ENCODE data around the gene FARS2.

Gene FARS2

GRCh38 chr6:5747379-5747778 is 486.1 kb downstream of the FARS2 start:
- no peak for DNase-seq

GRCh38 chr6:5749016-5749650 is 487.8 kb downstream of the FARS2 start:
- no peak for DNase-seq

DNA sequence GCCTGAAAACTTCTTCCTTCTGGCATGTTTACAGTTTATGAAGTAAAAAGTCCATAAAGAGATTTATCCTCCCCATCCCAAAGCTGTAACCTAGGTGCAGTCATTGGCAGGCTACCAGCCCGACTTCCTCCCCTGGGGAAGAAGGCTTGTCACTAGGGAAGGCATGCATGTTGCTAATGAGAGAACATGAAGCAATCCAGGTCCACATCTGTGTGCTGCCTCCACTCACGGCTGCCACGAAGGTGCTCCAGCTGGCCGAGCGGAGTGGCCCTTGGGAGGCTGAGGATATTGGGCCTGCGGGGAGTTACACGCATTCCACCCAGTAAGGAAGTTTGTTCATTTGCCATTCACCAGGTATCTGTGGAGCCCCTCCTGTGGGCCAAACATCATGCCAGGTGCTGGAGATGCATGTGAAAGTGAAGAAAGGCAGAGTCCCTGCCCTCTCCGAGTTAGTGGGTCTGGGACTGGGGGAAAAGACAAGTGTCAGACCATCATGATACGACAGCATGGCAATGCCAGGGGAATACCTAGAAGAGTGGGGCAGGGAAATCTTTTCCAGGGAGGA is 488.4 kb downstream of the FARS2 start:
- DNase-seq: no peak

DNA sequence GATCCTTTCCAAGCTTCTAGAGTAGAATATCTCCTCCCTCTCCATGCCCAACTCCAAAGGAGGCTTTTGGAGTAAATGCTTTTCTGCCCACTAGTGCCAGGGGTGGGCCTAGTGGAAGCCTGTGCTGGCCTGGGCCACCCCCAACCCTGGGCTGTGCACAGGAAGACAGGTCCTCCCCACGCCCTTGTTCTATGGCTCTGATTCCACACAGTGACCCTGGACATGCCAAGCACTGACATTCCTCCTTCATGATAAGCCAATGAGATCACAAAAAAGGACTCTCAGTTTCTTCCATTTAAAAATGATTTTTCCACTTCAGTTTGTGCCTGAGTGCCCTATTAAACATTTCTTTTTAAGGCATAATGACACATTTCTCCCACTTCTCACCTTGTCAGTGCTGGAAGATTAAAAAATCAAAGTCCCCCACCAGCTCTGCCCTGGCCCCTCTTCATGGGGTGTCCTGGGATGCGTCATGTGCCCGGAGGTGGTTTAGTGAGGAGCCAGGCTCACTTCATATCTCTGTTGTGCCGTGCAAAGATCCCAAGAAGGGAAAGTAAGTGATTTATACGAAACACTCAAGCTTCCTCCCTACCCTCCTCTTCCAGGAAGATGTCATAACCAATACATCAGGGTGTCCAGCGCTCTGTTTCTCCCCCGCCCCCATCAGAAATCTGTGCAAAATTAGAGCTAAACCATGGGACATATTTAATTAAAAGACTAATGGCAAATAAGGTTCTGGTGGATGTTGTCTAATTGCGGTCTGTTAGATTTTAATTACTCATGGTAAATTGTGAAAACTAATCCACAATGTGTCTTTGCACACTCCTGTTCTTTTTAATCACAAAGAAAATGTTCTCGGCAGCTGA is 490.4 kb downstream of the FARS2 start:
- no peak for DNase-seq

DNA sequence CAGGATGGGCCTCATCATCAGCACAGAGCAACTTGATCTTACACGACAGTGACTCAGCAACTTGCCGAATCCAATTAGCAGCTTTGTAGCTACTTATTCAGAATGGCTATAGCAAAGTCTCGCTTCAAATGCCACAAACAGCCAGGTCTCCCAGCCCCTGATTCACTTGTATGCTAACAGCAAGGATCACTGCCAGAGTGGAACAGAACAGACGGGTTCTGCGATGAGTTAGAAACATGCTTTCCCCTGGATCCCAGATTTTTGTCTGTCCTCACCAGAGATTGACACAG is 491.0 kb downstream of the FARS2 start:
- no peak for DNase-seq

- no peak for DNase-seq
Measured at GRCh38 chr6:5753209-5753608, 491.9 kb downstream of the FARS2 start.

- no peak for DNase-seq
Measured at GRCh38 chr6:5754904-5755303, 493.6 kb downstream of the FARS2 start.

DNA sequence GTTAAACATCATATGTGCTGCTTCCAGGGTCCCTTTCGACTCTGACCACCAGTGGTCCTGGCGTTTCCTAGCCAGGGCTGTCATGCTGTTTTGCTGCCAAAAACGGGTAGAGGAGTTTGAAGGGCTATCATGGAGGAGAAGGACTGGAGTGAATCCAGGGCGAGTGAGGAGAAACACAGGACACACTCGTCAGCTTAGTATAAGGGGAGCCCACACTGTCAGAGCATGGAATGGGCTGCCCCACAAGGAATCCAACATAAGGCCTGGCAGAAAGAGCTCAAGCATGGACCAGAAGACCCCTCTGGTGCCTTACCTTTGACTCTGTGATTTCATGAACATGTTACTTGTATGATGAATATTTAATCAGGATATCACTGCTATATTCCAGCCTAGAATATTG is 498.3 kb downstream of the FARS2 start:
- DNase-seq: no peak

- no peak for DNase-seq
Measured at GRCh38 chr6:5761370-5761769, 500.1 kb downstream of the FARS2 start.

GRCh38 chr6:5762561-5762968 is 501.3 kb downstream of the FARS2 start:
- no peak for DNase-seq

- DNase-seq: no peak
Measured at GRCh38 chr6:5763407-5763806, 502.1 kb downstream of the FARS2 start.

DNA sequence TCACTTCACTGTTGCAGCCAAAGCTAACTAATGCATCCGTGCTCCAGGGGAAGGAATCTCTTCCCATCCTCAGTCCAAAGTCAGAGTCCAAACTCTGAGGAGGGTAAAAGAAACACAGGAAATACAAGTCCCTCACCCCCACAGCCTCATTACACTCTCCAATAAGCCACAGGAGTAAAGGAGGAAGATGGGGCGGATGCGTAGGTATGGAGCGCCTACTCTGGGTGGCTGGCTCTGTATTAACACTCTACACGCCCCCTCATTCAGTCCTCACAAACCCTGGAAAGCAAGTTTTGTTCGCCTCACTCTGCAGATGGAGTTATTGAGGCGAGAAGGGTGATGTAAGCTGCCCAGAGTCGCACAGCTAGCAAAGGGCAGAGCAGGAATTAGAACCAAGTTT is 502.6 kb downstream of the FARS2 start:
- DNase-seq: no peak

GRCh38 chr6:5764401-5764955 is 503.2 kb downstream of the FARS2 start:
- DNase-seq: no peak

DNA sequence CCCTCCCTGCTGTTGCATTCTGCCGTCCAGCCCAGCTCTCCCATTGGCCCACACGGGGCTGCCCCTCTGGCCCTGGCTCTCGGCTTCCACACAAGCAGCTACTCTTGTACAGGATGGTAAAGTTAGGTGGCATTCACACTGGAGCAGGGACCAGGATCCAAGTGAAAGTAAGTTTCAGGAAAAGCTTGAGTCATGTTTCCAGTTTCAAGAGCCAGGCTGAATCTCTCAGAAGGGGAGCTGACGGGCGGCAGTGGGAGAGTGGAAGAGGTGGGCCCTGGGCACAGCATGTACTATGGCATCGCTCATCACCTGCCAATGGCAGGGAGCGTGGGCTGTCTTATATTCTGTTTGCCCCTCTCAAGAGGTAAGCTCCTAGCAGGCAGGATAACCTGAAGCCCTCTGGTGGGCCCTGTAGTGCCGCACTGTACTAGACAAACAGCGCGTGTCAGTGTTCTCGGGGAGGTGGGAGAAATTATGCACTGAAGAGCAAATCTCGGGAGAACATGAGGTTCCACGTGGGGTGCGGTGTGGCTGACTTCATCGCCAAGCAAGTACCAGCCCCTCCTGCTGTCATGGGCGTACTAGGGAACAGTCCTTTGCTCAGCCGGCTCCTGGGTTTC is 503.9 kb downstream of the FARS2 start:
- no peak for DNase-seq

DNA sequence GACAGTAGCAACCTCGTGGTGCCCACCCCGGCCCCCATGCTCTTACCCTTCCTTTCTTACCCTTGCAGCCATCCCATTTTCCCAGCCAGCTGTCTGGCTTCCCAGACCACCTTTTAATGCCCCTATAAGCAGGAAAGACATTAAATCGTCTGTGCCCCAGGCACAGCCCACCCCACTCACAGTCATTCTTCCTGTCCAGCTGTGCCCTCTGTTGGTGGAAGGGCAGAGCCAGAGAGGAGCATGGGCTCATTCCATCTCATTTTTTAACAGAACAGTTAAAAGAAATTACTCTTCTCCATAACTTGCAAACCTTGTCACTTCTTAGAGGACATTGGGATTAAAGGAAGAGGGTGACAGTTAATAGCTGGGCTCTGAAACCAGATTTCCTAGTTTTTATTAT is 504.9 kb downstream of the FARS2 start:
- DNase-seq: no peak

- DNase-seq: no peak
Measured at GRCh38 chr6:5767471-5767870, 506.2 kb downstream of the FARS2 start.

DNA sequence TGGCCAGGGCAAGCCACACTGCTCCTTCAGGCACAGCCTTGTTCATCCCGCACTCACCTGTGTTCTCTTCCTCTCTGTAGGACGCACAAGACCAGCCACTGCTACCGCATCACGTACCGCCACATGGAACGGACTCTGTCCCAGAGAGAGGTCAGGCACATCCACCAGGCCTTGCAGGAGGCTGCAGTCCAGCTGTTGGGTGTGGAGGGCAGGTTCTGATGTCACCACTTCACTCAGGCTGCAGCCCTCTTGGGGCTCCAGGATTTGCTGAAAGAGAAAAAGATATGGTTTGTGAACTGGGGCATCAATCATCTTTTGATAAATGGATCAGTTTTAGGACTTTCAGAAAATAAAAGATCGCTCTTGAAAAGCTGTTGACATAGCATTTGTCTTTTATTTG is 509.9 kb downstream of the FARS2 start:
- DNase-seq: no peak

- DNase-seq: no peak
Measured at GRCh38 chr6:5771759-5772390, 510.6 kb downstream of the FARS2 start.

GRCh38 chr6:5772408-5773120 is 511.3 kb downstream of the FARS2 start:
- DNase-seq: no peak

DNA sequence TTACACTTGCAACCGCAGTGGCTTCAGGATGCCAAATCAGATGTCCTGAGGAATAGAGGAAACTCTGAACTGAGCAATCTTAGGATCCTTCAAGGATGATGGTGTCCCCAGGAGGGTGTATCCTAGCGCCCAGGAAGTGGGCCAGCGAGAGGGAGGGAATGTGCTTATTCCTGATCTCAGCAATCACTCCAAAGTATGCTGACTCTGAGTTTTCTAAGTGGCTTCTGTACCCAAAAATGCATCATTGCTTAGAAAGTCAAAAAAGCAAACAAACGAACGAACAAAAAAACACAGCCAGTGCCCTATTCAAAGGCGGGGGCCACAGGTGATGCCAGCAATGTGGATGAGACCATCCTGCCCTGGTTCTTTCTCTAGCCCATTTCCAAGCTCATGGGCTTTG is 514.8 kb downstream of the FARS2 start:
- DNase-seq: no peak

DNA sequence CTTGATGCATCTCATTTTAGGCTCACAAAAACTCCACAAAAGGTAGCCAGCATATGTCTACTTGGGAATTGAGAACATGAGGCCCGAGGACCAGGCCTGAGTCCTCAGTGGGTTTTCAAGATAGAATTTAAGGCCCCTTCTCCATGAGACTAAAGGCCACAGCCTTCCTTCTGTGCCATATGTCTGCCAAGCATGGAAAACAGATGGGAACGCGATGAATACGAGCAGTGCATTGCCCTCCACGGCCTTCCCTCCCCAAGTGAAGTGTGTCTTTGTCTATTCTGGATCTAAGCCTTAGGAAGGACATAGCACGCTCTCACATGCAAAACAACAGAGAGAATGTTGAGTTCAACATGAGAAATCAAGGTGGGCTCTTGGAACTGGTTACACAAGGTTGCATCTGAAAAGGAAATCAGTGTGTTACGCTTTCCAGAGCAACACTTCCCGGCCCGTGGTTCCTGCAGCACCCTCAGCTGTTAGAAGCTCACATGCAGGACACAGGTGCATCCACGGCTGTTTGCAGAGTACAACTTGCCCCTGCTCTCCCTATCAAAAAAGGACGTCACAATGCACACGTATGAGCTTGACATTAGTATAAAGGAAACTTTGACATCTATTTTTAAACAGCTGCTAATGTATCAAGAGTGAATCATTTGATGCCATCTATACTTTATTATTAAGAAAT is 515.5 kb downstream of the FARS2 start:
- DNase-seq: no peak

DNA sequence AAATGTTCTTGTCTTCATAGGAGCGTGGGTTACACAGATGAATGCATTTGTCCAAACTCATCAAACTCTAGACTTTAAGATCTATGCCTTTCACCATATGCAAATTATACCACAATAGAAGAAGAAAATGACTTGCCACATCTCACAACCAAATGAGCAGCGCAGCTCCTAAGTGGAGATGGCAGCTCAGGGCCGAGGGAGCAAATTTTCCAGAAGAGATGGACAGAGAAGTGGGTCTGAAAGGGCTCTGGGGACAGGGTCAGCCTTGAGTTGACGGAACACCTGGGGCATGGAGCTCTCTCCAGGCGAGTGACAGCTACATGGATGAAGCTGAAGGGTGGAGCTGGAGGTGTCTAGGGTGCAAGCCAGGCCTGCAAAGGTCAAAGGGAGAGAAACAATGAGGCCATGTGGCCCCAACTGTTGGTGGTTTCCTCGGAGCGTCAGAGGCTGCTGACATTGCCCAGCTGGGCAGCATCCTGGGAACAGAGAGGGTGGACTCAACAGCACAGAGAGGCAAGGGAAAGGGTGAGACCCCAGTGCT is 517.1 kb downstream of the FARS2 start:
- no peak for DNase-seq
